ENCODE measurements around the gene L3MBTL4. TPM values are rescaled to one million over a fixed set of nuclear protein-coding genes. Genes with fewer than 3 reads are reported as not detected.

Gene L3MBTL4
- total and polyA plus RNA-seq, 10 of the 15 experiments (the other 5 are each of a cell fraction or from before 2014, with no cell fraction given): 1.3 to 8.7 (median 3.8) TPM

DNA sequence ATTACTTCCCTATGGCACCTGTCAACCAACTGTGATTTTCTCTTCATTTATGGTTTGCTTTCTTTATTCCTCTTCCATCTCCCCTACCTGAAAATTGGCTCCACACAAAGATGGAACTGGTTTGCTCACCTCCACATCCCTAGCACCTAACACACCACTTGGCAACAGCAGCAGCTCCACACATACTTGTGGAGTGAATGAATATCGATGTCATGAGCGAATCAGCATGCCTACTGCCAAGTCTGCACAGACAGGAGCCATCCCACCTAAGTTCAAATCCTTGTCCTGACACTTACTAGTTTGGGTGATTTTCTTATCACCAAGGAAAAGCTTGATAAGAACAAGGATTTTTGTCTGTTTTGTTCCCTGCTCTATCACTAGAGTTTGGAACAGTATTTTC, 328.0 kb downstream of the L3MBTL4 start:
- no TSS peak for BruUV-seq (replicated peaks)
- FAIRE-seq: no peak
- in situ Hi-C loops (cut with MboI): no loop called here

DNA sequence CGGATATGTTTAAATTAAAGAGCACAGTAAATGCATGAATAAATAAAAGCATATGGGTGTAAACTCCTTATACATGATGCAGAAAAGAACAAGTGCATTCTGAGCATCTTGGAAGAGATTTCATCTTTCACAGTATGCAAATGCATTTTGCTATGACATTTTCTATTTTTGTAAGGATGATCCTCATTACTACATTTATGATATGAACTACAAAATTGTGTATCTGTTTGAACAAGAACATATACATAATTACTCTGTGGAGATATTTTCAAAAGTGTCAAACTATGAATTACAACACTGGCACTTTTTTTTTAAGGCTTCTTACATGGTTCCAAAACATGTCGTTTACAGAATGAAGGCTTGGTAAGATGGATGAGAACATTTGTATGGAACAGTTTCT, 335.3 kb downstream of the L3MBTL4 start:
- RAD21 ChIA-PET (ENCODE audit: unreplicated experiment): no interaction called here
- no TSS peak for BruUV-seq (replicated peaks)
- WGBS (ENCODE audit: insufficient coverage, insufficient replicate concordance, low lambda C conversion rate, missing lambda C conversion rate): 75% methylated on average over 2 of the region's 2 CpGs
- no peaks in the 10 kb centered on the region for H3K36me3 ChIP-seq (ENCODE audit: control insufficient read depth in 2 of 2, insufficient read depth in 2 of 2, low read length in 1 of 2)
- H4K20me1 ChIP-seq (ENCODE audit: control insufficient read depth, insufficient read depth): no peaks in the 10 kb centered on the region
- no peak for FAIRE-seq
- no peaks in the 10 kb centered on the region for H3K79me2 ChIP-seq (ENCODE audit: control insufficient read depth, insufficient read depth, low read length)
- H3K9me3 ChIP-seq (replicated peaks; ENCODE audit: control insufficient read depth, insufficient read depth, low read length): no peaks in the 10 kb centered on the region
- SMC1A ChIA-PET (ENCODE audit: uncharacterized antibody, unreplicated experiment): interaction anchor here (1.0 kb wide), 1 partner anchor 11 kb away, joined by 4 read pairs; no protein-coding TSS in a partner anchor
- POLR2A ChIA-PET: no interaction called here
- DNase-seq (ENCODE audit: low read depth, low spot score): no peak
- no peak for ATAC-seq
- H3K4me3 ChIP-seq: no peak overlapping the region
- H3K4me1 ChIP-seq (ENCODE audit: control insufficient read depth, insufficient read depth, low read length): no peaks in the 10 kb centered on the region
- no peak overlapping the region for H3K4me2 ChIP-seq (ENCODE audit: control insufficient read depth, insufficient read depth)
- no peak overlapping the region for H3K9ac ChIP-seq (ENCODE audit: control insufficient read depth, insufficient read depth, low read length)
- H3K27me3 ChIP-seq (replicated peaks in 1 of 2; ENCODE audit: control insufficient read depth in 2 of 2, insufficient read depth in 2 of 2, low read length in 1 of 2): no peaks in the 10 kb centered on the region
- in situ Hi-C loops (cut with MboI) (no loop called here), intact Hi-C loops (cut with micrococcal nuclease; ENCODE audit: unreplicated experiment) (no loop called here)
- no peak overlapping the region for H2AFZ ChIP-seq (ENCODE audit: control insufficient read depth, low read depth, low read length)
- CTCF ChIA-PET: no interaction called here
- no peak overlapping the region for H3K27ac ChIP-seq (ENCODE audit: control insufficient read depth, insufficient read depth)
- TF ChIP-seq, protein P1, sequence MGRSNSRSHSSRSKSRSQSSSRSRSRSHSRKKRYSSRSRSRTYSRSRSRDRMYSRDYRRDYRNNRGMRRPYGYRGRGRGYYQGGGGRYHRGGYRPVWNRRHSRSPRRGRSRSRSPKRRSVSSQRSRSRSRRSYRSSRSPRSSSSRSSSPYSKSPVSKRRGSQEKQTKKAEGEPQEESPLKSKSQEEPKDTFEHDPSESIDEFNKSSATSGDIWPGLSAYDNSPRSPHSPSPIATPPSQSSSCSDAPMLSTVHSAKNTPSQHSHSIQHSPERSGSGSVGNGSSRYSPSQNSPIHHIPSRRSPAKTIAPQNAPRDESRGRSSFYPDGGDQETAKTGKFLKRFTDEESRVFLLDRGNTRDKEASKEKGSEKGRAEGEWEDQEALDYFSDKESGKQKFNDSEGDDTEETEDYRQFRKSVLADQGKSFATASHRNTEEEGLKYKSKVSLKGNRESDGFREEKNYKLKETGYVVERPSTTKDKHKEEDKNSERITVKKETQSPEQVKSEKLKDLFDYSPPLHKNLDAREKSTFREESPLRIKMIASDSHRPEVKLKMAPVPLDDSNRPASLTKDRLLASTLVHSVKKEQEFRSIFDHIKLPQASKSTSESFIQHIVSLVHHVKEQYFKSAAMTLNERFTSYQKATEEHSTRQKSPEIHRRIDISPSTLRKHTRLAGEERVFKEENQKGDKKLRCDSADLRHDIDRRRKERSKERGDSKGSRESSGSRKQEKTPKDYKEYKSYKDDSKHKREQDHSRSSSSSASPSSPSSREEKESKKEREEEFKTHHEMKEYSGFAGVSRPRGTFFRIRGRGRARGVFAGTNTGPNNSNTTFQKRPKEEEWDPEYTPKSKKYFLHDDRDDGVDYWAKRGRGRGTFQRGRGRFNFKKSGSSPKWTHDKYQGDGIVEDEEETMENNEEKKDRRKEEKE (IDR thresholded peaks at IDR 0.05): no peak
- TF ChIP-seq ZNF274 (IDR thresholded peaks at IDR 0.05; ENCODE audit: insufficient read depth, insufficient read length) (no peak), SREBF1 (IDR thresholded peaks at IDR 0.05; ENCODE audit: low read length) (no peak), HDGF (IDR thresholded peaks at IDR 0.05) (no peak), YY1 (IDR thresholded peaks at IDR 0.05; ENCODE audit: low read depth, low read length) (no peak), ZBED1 (IDR thresholded peaks at IDR 0.05; ENCODE audit: borderline replicate concordance) (no peak), KLF5 (IDR thresholded peaks at IDR 0.05; ENCODE audit: partially characterized antibody) (no peak), KDM1A (IDR thresholded peaks at IDR 0.05; ENCODE audit: borderline replicate concordance) (no peak), NBN (IDR thresholded peaks at IDR 0.05) (no peak)
- TF ChIP-seq, protein P2, sequence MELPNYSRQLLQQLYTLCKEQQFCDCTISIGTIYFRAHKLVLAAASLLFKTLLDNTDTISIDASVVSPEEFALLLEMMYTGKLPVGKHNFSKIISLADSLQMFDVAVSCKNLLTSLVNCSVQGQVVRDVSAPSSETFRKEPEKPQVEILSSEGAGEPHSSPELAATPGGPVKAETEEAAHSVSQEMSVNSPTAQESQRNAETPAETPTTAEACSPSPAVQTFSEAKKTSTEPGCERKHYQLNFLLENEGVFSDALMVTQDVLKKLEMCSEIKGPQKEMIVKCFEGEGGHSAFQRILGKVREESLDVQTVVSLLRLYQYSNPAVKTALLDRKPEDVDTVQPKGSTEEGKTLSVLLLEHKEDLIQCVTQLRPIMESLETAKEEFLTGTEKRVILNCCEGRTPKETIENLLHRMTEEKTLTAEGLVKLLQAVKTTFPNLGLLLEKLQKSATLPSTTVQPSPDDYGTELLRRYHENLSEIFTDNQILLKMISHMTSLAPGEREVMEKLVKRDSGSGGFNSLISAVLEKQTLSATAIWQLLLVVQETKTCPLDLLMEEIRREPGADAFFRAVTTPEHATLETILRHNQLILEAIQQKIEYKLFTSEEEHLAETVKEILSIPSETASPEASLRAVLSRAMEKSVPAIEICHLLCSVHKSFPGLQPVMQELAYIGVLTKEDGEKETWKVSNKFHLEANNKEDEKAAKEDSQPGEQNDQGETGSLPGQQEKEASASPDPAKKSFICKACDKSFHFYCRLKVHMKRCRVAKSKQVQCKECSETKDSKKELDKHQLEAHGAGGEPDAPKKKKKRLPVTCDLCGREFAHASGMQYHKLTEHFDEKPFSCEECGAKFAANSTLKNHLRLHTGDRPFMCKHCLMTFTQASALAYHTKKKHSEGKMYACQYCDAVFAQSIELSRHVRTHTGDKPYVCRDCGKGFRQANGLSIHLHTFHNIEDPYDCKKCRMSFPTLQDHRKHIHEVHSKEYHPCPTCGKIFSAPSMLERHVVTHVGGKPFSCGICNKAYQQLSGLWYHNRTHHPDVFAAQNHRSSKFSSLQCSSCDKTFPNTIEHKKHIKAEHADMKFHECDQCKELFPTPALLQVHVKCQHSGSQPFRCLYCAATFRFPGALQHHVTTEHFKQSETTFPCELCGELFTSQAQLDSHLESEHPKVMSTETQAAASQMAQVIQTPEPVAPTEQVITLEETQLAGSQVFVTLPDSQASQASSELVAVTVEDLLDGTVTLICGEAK (IDR thresholded peaks at IDR 0.05; ENCODE audit: borderline replicate concordance): no peak

More for the DNA sequence above, 328.0 kb downstream of the L3MBTL4 start:
- no peak for DNase-seq (ENCODE audit: low read depth, low spot score)
- intact Hi-C loops (cut with micrococcal nuclease; ENCODE audit: unreplicated experiment): no loop called here
- H2AFZ ChIP-seq (ENCODE audit: control insufficient read depth, low read depth, low read length): no peak overlapping the region
- H3K9ac ChIP-seq (ENCODE audit: control insufficient read depth, insufficient read depth, low read length): no peak overlapping the region
- CTCF ChIA-PET: interaction anchor here (0.6 kb wide), 1 partner anchor 9 kb away, joined by 4 read pairs; no protein-coding TSS in a partner anchor
- POLR2A ChIA-PET: no interaction called here
- RAD21 ChIA-PET (ENCODE audit: unreplicated experiment): no interaction called here
- no peaks in the 10 kb centered on the region for H3K9me3 ChIP-seq (replicated peaks; ENCODE audit: control insufficient read depth, insufficient read depth, low read length)
- H3K79me2 ChIP-seq (ENCODE audit: control insufficient read depth, insufficient read depth, low read length): no peaks in the 10 kb centered on the region
- ATAC-seq: no peak
- no peak overlapping the region for H3K27ac ChIP-seq (ENCODE audit: control insufficient read depth, insufficient read depth)
- no peaks in the 10 kb centered on the region for H3K27me3 ChIP-seq (replicated peaks in 1 of 2; ENCODE audit: control insufficient read depth in 2 of 2, insufficient read depth in 2 of 2, low read length in 1 of 2)
- no peak overlapping the region for H3K4me2 ChIP-seq (ENCODE audit: control insufficient read depth, insufficient read depth)
- no peak overlapping the region for H3K4me3 ChIP-seq
- 63% methylated on average over 2 of the region's 2 CpGs for WGBS (ENCODE audit: insufficient coverage, insufficient replicate concordance, low lambda C conversion rate, missing lambda C conversion rate)
- no peaks in the 10 kb centered on the region for H4K20me1 ChIP-seq (ENCODE audit: control insufficient read depth, insufficient read depth)
- no peaks in the 10 kb centered on the region for H3K36me3 ChIP-seq (ENCODE audit: control insufficient read depth in 2 of 2, insufficient read depth in 2 of 2, low read length in 1 of 2)
- TF ChIP-seq RUNX3 (IDR thresholded peaks at IDR 0.05; ENCODE audit: low read length): no peak
- TF ChIP-seq, protein P3, sequence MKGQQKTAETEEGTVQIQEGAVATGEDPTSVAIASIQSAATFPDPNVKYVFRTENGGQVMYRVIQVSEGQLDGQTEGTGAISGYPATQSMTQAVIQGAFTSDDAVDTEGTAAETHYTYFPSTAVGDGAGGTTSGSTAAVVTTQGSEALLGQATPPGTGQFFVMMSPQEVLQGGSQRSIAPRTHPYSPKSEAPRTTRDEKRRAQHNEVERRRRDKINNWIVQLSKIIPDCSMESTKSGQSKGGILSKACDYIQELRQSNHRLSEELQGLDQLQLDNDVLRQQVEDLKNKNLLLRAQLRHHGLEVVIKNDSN (IDR thresholded peaks at IDR 0.05; ENCODE audit: borderline replicate concordance, extremely low read length, insufficient read depth, low read depth, low read length): no peak
- no peaks in the 10 kb centered on the region for H3K4me1 ChIP-seq (ENCODE audit: control insufficient read depth, insufficient read depth, low read length)
- SMC1A ChIA-PET (ENCODE audit: uncharacterized antibody, unreplicated experiment): no interaction called here
